Urothelium cell line (cell line): Measurements from ENCODE around the gene LRFN4.
"Not testable (repeated sequence)": the region's sequence is repeated elsewhere in the genome, so short reads cannot be mapped to it uniquely, and the experiment has no call there.

Experiments used
- DNase-seq: peaks from one replicate; pipeline ENCODE4 v3.0.0; 2011; ENCODE audit warnings: low spot score, mixed read lengths
- FAIRE-seq: peaks from 2 replicates; lab custom pipeline; 2011; peaks lifted over from hg19 to GRCh38; lab: Jason Lieb, UNC

LRFN4 gene

GRCh38 chr11:66856496-66857233 is at the start of gene LRFN4:
LRFN4 (plus strand) TSS chr11:66857064; CDS start chr11:66857745, 681 bp downstream.
- peak; percentile 74 for DNase-seq

GRCh38 chr11:66809592-66809991 is 47.3 kb upstream of the LRFN4 start:
- DNase-seq: no peak
- FAIRE-seq: no peak

More at GRCh38 chr11:66856496-66857233, at the start of gene LRFN4:
- FAIRE-seq: peak; percentile 94

DNA sequence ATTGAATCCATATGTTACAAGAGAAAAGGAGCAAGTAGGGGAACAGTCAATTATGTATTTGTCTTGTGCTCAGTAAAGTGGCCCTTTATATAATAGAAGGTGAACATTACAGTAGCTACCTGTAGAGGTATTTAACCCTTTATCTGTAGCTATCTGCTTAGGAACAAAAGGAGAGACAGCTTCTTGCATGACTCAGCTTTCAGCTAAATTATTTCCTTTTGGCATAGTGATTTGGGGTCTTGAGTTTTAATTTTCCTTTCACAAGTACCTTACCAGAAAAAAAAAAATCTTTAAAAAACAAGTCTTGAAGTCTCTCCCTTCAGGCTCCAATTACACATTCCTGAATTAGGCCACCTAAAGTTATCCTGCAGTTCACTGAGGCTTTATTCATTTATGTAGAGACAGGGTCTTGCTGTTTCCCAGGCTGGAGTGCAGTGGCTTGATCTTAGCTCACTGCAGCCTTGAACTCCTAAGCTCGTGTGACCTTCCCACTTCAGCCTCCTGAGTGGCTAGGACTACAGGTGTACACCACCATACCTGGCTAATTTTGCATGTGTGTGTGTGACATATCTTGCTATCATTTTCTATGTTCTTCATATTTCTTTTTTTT is 46.2 kb upstream of the LRFN4 start:
- DNase-seq (no peak), FAIRE-seq (no peak)

DNA sequence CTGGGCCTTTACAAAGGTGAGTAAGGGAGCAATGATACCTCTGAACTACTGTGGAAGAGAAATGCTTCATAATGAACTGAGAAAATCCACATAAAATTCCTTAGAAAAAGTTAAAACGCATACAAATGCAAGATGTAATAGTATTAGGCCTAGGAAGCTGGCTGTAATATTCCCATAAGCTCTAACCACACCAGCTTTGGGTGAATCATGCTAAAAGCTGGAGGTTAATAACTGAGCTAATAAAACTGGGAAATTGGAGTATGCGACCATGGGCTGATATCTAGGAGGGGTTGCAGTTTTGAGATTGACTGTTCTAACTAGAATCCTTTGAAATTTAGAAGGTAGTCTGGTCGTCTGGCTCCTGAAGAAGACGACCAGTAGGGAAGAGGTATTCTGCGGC is 42.2 kb upstream of the LRFN4 start:
- FAIRE-seq: no peak
- DNase-seq: no peak

DNA sequence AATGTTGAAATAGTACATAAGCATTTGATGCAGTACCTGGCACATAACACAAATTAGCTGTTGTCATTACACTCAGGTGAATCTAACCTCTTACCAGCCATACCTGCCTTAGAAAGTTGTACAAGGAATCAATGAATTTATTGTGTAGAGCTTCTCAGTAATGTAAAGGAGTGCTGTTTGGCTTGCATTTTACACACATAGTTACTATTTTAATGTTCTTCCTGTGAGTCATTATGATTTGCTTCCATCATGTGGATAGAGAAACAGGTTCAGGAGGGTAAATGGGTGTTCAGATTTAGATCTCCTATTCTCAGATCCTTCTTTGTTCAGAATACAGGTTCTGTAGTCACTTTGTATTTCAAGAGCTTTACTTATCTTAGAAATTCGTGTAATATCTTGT is 41.2 kb upstream of the LRFN4 start:
- no peak for DNase-seq
- no peak for FAIRE-seq

- no peak for DNase-seq
- no peak for FAIRE-seq
Observed at GRCh38 chr11:66818231-66818955, 38.5 kb upstream of the LRFN4 start.

- FAIRE-seq (no peak), DNase-seq (no peak)
Observed at GRCh38 chr11:66820381-66820780, 36.5 kb upstream of the LRFN4 start.

DNA sequence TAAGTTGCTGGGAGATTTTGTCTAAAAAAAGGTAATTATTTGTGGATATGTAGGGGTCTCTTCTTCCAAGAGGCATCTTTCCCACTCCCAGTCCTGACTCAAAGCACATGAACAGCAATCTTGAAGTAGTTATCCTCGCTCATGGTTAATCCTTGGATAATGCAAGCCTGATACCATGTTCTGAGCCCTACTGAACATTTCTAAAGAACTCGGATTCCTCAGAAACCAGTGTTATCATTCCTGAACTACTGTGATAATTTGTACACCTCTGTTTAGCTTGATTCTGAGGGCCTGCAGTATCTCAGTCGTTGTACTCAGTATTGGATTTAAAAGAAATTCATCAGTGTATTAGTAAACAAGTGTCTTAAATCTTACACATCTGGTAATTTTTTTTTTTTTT is 36.0 kb upstream of the LRFN4 start:
- no peak for DNase-seq
- no peak for FAIRE-seq

- FAIRE-seq (no peak), DNase-seq (no peak)
Observed at GRCh38 chr11:66823700-66824099, 33.2 kb upstream of the LRFN4 start.

- DNase-seq, FAIRE-seq: not testable (repeated sequence)
Observed at GRCh38 chr11:66824573-66824972, 32.3 kb upstream of the LRFN4 start.

DNA sequence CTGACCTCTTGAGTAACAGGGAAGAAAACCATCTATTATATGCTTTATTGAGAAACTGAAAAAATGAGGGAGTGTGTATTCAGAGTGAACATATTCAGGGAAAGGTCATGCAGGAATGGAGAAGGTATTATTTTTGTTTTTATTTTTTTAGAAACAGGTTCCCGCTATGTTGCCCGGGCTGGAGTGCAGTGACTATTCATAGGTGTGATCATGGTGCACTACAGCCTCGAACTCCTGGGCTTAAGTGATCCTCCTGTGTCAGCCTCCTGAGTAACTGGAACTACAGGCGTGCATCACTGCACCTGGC is 22.4 kb upstream of the LRFN4 start:
- DNase-seq (no peak), FAIRE-seq (no peak)

DNA sequence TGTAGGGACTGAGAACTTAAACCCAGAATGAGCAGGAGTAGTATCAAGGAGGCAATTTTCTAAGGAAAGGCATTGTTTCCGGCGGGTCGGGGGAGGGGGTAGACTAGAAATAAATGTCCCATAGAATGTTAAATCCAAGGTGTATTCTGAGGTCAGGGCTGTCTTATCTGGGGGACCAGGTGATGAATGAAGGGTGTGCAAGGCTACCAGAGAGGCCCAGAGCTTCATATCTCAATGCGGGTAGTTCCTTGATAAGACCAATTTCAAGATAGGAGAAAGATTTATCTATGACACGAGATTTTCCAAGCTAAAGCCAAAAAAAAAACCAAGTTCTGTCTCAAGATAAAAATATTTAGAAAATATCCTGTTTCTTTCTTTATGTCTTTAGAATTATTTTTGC is 21.9 kb upstream of the LRFN4 start:
- no peak for DNase-seq
- FAIRE-seq: no peak

- DNase-seq: no peak
Observed at GRCh38 chr11:66835768-66836405, 21.0 kb upstream of the LRFN4 start.

DNA sequence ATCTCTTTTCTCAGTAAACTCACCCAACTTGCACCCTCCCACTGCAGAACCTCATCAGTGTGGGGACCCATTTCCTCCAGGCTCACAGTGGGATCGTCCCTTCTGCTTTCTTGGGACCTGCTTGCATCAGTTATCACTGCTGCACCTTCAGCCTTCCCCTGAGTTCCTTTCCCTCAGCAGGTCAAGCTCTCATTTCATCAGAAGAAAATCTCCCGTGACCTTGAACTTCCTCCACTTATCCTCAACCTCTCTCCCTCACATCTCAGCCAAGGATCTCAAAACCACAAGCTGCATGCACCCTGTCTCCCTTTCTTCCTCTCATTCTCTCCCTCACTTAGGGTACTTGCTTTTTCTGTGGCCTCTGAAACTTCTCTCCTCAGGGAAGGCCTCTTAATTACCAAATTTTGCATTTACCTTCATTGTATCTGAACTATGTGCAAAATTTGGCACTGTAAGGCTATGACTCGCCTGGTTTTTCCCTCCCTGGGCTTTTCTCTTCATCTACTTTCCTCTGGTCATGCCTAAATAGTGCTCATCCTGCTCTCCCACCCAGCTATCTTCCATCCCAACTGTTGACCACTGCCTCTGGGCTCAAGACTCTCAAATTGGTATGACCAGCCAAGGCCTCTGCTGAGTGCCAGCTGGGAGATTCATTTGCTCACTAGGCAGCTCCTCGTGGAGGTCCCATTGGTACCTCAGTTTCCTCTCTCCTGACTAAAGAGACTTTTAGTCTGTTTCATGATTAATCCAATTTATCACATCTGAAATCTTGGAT is 16.4 kb upstream of the LRFN4 start:
- FAIRE-seq: no peak

More at GRCh38 chr11:66835768-66836405, 21.0 kb upstream of the LRFN4 start:
- FAIRE-seq: no peak

DNA sequence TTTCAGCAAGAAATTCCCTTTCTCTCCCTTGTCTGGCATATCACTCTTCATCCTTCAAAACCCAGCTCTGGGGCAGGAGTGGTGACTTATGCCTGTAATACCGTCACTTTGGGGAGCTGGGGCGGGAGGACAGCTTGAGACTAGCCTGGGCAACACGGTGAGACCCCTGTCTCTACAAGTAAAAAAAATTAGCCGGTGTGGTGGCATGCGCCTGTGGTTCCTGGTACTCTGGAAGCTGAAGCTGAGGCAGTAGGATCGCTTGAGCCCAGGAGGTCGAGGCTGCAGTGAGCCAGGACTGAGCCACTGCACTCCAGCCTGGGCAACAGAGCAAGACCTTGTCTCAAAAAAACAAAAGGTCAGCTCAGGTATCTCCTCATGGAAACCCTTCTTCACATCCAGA is 15.0 kb upstream of the LRFN4 start:
- FAIRE-seq (no peak), DNase-seq (no peak)

More for the DNA sequence above, 16.4 kb upstream of the LRFN4 start:
- no peak for DNase-seq

- no peak for FAIRE-seq
Observed at GRCh38 chr11:66842501-66842895, 14.4 kb upstream of the LRFN4 start.

DNA sequence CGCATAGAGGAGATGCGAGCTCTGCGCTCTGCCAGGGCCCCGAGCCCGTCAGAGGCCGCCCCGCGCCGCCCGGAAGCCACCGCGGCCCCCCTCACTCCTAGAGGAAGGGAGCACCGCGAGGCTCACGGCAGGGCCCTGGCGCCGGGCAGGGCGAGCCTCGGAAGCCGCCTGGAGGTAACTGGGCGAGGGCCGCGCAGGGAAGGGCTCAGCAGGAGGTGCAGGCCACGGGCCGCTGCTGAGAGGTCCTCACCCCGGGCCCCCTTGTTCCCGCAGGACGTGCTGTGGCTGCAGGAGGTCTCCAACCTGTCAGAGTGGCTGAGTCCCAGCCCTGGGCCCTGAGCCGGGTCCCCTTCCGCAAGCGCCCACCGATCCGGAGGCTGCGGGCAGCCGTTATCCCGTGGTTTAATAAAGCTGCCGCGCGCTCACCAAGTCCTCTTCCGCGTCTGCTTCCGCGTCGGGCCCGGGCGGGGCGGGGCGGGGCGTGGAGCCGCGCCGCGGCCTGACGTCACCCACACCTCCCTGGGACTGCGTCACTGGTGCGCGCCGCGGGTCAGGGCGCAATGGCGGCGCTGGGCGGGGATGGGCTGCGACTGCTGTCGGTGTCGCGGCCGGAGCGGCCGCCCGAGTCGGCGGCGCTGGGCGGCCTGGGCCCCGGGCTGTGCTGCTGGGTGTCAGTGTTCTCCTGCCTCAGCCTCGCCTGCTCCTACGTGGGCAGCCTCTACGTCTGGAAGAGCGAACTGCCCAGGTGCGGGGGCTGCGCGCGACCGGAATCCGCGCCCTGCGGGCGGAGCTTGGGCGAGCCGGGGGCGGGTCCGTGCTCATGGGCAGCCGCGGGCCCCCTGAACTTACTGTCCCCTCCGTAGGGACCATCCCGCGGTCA is 13.7 kb upstream of the LRFN4 start, which contains the start of gene RCE1:
Gene RCE1, plus strand, starts transcription at position 546 of the 880 bp plus-strand sequence. Its CDS starts 15 bp downstream, at position 561.
- FAIRE-seq (peak; percentile 96), DNase-seq (peak; percentile 94)

More at GRCh38 chr11:66842501-66842895, 14.4 kb upstream of the LRFN4 start:
- no peak for DNase-seq

- DNase-seq: no peak
- no peak for FAIRE-seq
Observed at GRCh38 chr11:66843776-66844495, 12.9 kb upstream of the LRFN4 start.
